ENCODE results near the gene NDFIP2. TPM values are rescaled to one million over a fixed set of nuclear protein-coding genes. Genes with fewer than 3 reads are reported as not detected.

Gene NDFIP2
- polyA plus RNA-seq, 1 donor (not counting 4 experiments of a cell fraction or from before 2014, with no cell fraction given): 244 TPM

- H3K36me3 ChIP-seq (ENCODE audit: control insufficient read depth in 2 of 2, extremely low read depth in 1 of 2, insufficient read depth in 2 of 2, low read length in 2 of 2): no peaks in the 10 kb centered on the region
- no peaks in the 10 kb centered on the region for H3K79me2 ChIP-seq (ENCODE audit: control insufficient read depth, insufficient read depth, low read length)
- H3K4me1 ChIP-seq (ENCODE audit: control insufficient read depth, extremely low read depth, insufficient read depth, low read length): peaks cover 8% of the 10 kb centered on the region
- peak; percentile 84 for FAIRE-seq
- DNase-seq (ENCODE audit: low read depth, low spot score): no peak
- H3K4me2 ChIP-seq (ENCODE audit: control insufficient read depth, extremely low read depth, insufficient read depth, low read depth, low read length): peak overlapping the region; percentile 48
- TF ChIP-seq, protein P1, sequence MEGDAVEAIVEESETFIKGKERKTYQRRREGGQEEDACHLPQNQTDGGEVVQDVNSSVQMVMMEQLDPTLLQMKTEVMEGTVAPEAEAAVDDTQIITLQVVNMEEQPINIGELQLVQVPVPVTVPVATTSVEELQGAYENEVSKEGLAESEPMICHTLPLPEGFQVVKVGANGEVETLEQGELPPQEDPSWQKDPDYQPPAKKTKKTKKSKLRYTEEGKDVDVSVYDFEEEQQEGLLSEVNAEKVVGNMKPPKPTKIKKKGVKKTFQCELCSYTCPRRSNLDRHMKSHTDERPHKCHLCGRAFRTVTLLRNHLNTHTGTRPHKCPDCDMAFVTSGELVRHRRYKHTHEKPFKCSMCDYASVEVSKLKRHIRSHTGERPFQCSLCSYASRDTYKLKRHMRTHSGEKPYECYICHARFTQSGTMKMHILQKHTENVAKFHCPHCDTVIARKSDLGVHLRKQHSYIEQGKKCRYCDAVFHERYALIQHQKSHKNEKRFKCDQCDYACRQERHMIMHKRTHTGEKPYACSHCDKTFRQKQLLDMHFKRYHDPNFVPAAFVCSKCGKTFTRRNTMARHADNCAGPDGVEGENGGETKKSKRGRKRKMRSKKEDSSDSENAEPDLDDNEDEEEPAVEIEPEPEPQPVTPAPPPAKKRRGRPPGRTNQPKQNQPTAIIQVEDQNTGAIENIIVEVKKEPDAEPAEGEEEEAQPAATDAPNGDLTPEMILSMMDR (optimal IDR thresholded peaks at IDR 0.05 in 1 of 3, IDR thresholded peaks at IDR 0.05 in 1 of 3, conservative IDR thresholded peaks at IDR 0.05 in 1 of 3; ENCODE audit: extremely low read depth in 1 of 3, insufficient read depth in 2 of 3, low read length in 3 of 3): no peak
- TF ChIP-seq EZH2 (IDR thresholded peaks at IDR 0.05; ENCODE audit: low read length): no peak
- dilution Hi-C loops (cut with MboI; ENCODE audit: extremely low pct_ligation_motif_present, low sequenced_read_pairs): no loop called here
- H2AFZ ChIP-seq (ENCODE audit: control insufficient read depth, low read length): no peak overlapping the region
- H3K9ac ChIP-seq (ENCODE audit: control insufficient read depth, extremely low read depth, insufficient read depth, low read length): no peak overlapping the region
- no peaks in the 10 kb centered on the region for H3K9me1 ChIP-seq (ENCODE audit: control insufficient read depth, extremely low read depth, insufficient read depth, low read length)
- no peak overlapping the region for H3K4me3 ChIP-seq (ENCODE audit: control insufficient read depth in 2 of 3, extremely low read depth in 1 of 3, insufficient read depth in 2 of 3, low read depth in 1 of 3, low read length in 3 of 3)
- no peaks in the 10 kb centered on the region for H3K27me3 ChIP-seq (ENCODE audit: control insufficient read depth, extremely low read depth, insufficient read depth, low read length)
- H4K20me1 ChIP-seq (ENCODE audit: control insufficient read depth, extremely low read depth, insufficient read depth, low read length): no peaks in the 10 kb centered on the region
- H3K27ac ChIP-seq (ENCODE audit: control insufficient read depth, insufficient read depth, low read length): no peak overlapping the region
- no peaks in the 10 kb centered on the region for H3K9me3 ChIP-seq (ENCODE audit: control insufficient read depth, low read depth, low read length)
Observed at GRCh38 chr13:79451500-79451962, 29.4 kb upstream of the NDFIP2 start.

GRCh38 chr13:79452239-79452913 lies 28.6 kb upstream of the NDFIP2 start:
- H4K20me1 ChIP-seq (ENCODE audit: control insufficient read depth, extremely low read depth, insufficient read depth, low read length): no peaks in the 10 kb centered on the region
- H3K9me1 ChIP-seq (ENCODE audit: control insufficient read depth, extremely low read depth, insufficient read depth, low read length): no peaks in the 10 kb centered on the region
- no peaks in the 10 kb centered on the region for H3K79me2 ChIP-seq (ENCODE audit: control insufficient read depth, insufficient read depth, low read length)
- no peaks in the 10 kb centered on the region for H3K27me3 ChIP-seq (ENCODE audit: control insufficient read depth, extremely low read depth, insufficient read depth, low read length)
- no peak overlapping the region for H2AFZ ChIP-seq (ENCODE audit: control insufficient read depth, low read length)
- H3K36me3 ChIP-seq (ENCODE audit: control insufficient read depth in 2 of 2, extremely low read depth in 1 of 2, insufficient read depth in 2 of 2, low read length in 2 of 2): no peaks in the 10 kb centered on the region
- no peak overlapping the region for H3K9ac ChIP-seq (ENCODE audit: control insufficient read depth, extremely low read depth, insufficient read depth, low read length)
- DNase-seq (ENCODE audit: low read depth, low spot score): no peak
- no peak for FAIRE-seq
- dilution Hi-C loops (cut with MboI; ENCODE audit: extremely low pct_ligation_motif_present, low sequenced_read_pairs): no loop called here
- H3K27ac ChIP-seq (ENCODE audit: control insufficient read depth, insufficient read depth, low read length): no peak overlapping the region
- TF ChIP-seq, protein P1 (optimal IDR thresholded peaks at IDR 0.05 in 1 of 3, IDR thresholded peaks at IDR 0.05 in 1 of 3, conservative IDR thresholded peaks at IDR 0.05 in 1 of 3; ENCODE audit: extremely low read depth in 1 of 3, insufficient read depth in 2 of 3, low read length in 3 of 3): no peak
- no peak for TF ChIP-seq EZH2 (IDR thresholded peaks at IDR 0.05; ENCODE audit: low read length)
- H3K4me1 ChIP-seq (ENCODE audit: control insufficient read depth, extremely low read depth, insufficient read depth, low read length): peaks cover 8% of the 10 kb centered on the region
- no peak overlapping the region for H3K4me3 ChIP-seq (ENCODE audit: control insufficient read depth in 2 of 3, extremely low read depth in 1 of 3, insufficient read depth in 2 of 3, low read depth in 1 of 3, low read length in 3 of 3)
- H3K9me3 ChIP-seq (ENCODE audit: control insufficient read depth, low read depth, low read length): no peaks in the 10 kb centered on the region
- H3K4me2 ChIP-seq (ENCODE audit: control insufficient read depth, extremely low read depth, insufficient read depth, low read depth, low read length): no peak overlapping the region
